Mucosa of stomach (tissue), 1 donor: ENCODE data around the gene FRAS1.
"Not testable (repeated sequence)": the region's sequence is repeated elsewhere in the genome, so short reads cannot be mapped to it uniquely, and the experiment has no call there.

Experiments used
- H3K27me3 ChIP-seq: one replicate; pipeline ENCODE4 v1.7.0; 2013; ENCODE audit warnings: mild to moderate bottlenecking, low read length; ENCODE audit not compliant: control insufficient read depth, insufficient read depth
- H3K36me3 ChIP-seq: one replicate; pipeline ENCODE4 v1.7.0; 2013; ENCODE audit warnings: low read length; ENCODE audit not compliant: control insufficient read depth, insufficient read depth
- H3K4me1 ChIP-seq: one replicate; pipeline ENCODE4 v1.7.0; 2013; ENCODE audit warnings: mild to moderate bottlenecking, low read length; ENCODE audit not compliant: control insufficient read depth, insufficient read depth
- H3K4me3 ChIP-seq: one replicate; pipeline ENCODE4 v1.7.0; 2013; ENCODE audit warnings: low read length
- H3K9ac ChIP-seq: one replicate; pipeline ENCODE4 v1.7.0; 2013; ENCODE audit warnings: mild to moderate bottlenecking, low read length, moderate library complexity
- H3K9me3 ChIP-seq: one replicate; pipeline ENCODE4 v1.7.0; 2013; ENCODE audit warnings: mild to moderate bottlenecking, low read length, moderate library complexity; ENCODE audit not compliant: control insufficient read depth
- donor health status: Pancreatic carcinoma.

FRAS1 gene

DNA sequence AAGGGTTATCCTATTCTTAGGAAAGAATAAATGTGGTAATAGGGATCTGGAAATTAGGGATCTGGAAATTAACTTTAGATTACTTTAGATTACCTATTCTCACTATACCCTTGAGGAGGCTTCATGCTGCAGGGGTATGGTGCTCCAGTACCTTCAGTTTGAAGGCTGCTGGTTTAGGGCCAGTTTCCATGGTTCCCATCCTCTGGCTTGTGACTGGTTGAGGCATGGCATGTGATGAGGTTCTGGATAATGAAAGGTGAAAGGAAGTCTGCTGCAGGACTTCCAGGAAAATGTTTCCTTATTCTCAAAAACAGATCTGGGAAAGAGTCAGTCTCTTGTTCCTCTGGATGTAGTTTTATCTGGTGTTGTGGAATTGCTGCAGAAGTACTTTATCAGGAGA, 25.9 kb downstream of the FRAS1 start:
- Histone ChIP-seq H3K4me1 (no peaks in the 10 kb centered on the region), H3K4me3 (no peak overlapping the region), H3K9me3 (no peaks in the 10 kb centered on the region), H3K27me3 (no peaks in the 10 kb centered on the region), H3K36me3 (no peaks in the 10 kb centered on the region), H3K9ac (no peak overlapping the region)

DNA sequence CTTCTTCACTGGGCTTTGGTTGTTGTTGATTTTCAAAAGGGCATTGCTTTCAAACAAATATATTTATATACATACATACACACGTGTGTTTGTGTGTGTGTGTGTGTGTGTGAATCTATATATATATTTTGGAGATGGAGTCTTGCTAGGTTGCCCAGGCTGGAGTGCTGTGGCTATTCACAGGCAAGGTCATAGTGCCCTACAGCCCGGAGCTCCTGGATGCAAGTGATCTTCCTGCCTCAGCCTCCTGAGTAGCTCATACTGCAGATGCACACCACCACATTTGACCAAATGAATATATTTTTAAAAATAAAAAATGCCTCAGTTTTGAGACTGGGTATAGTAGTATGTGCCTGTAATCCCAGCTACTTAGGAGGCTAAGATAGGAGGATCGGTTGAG, 34.4 kb downstream of the FRAS1 start:
- Histone ChIP-seq H3K9ac (no peak overlapping the region), H3K9me3 (no peaks in the 10 kb centered on the region), H3K4me1 (no peaks in the 10 kb centered on the region), H3K4me3 (no peak overlapping the region), H3K36me3 (no peaks in the 10 kb centered on the region), H3K27me3 (no peaks in the 10 kb centered on the region)

DNA sequence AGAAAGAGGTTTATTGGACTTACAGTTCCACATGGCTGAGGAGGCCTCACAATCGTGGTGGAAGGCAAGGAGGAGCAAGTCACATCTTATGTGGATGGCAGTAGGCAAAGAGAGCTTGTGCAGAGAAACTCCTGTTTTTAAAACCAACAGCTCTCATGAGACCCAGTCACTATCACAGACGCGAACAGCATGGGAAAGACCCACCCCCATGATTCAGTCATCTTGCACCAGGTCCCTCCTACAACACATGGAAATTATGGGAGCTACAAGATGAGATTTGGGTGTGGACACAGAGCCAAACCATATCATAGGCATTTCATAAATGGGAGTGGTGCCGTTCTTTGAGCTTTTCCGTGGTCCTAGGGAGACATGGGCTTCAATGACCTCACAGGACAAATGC, 35.2 kb downstream of the FRAS1 start:
- not testable (repeated sequence) for H3K9ac ChIP-seq

DNA sequence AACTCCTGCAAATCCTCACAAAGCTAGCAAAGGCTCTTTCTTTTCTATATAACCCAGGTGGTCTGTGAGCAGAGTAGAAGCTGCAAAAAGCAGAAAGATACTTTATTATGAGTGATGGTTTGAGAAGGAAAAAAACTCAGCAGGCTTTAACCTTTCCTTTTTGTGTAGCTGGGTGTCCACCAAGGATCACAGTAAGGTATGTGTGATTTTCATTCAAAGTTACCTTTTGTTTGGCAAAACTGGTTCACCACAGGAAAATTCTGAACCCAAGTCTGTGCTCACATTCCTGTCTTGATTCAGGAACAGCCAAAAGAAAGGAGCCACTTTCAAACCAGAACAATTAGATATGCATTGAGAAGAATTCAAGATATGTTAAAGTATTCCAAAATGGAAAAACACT, 35.7 kb downstream of the FRAS1 start:
- H3K9me3 ChIP-seq, result no peaks in the 10 kb centered on the region
- no peaks in the 10 kb centered on the region for H3K36me3 ChIP-seq
- no peaks in the 10 kb centered on the region for H3K27me3 ChIP-seq
- H3K4me3 ChIP-seq, result no peak overlapping the region
- no peak overlapping the region for H3K9ac ChIP-seq
- no peaks in the 10 kb centered on the region for H3K4me1 ChIP-seq

More for the DNA sequence above, 35.2 kb downstream of the FRAS1 start:
- not testable (repeated sequence) for H3K9me3 ChIP-seq, H3K36me3 ChIP-seq, H3K4me1 ChIP-seq, H3K27me3 ChIP-seq, H3K4me3 ChIP-seq

DNA sequence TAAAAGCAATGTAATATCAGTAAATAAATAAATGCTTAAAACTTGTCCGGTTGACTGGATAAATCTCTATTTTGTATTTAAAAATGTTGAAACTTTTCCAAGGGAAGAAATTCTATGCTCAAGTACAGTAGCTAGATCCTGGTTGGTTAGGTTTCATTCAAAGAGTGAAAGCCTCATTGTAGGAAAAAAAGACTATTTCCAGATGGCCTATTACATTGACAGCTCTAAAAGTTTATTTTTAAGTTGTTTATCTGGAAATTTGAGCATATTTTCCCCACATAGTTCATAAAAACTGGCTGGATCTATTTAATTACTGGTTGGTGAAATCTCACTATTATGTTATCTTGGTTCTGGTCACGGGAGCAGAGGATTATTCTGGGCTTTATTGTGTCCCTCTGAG, 38.0 kb downstream of the FRAS1 start:
- no peaks in the 10 kb centered on the region for H3K9me3 ChIP-seq
- no peaks in the 10 kb centered on the region for H3K27me3 ChIP-seq
- H3K4me1 ChIP-seq, result no peaks in the 10 kb centered on the region
- H3K9ac ChIP-seq, result no peak overlapping the region
- H3K4me3 ChIP-seq, result no peak overlapping the region
- no peaks in the 10 kb centered on the region for H3K36me3 ChIP-seq

DNA sequence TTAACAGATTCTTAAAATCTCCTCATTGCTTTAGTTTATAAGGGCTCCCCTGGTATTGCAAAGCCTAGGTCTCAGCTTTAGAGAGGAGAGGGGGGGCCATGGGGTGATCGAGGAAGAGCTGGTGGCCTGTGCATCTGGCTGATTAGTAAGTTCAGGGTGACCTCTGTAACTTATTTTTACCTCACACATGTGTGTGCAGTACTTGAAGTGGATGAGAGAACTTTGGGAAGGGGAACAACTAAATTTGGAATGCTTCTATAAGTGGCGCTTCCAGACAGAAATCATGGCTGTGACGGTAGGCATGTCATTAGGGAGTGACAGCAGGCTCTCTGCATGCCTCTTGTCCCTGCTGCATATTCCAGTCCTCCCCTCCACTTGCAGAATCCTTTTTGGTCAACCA, 41.9 kb downstream of the FRAS1 start:
- no peaks in the 10 kb centered on the region for H3K27me3 ChIP-seq
- no peak overlapping the region for H3K4me3 ChIP-seq

DNA sequence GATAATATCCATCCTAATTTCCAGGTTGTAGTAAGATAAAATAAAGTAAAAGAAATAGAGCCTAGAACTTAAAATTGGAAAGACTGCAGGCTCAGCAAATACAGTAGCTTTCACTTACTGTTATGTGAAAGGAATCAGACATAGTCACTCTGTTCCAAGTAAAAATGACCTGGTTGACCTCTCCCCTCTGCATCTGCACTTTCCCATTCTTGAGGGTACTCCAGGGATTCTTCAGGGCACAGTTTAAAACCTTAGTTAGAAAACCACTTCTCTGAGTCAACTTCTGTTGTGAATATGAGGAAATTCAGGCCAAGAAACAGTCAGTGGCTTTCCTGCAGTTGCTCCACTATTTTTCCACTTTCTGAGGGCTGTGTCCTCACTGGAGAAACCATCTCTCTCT, 42.9 kb downstream of the FRAS1 start:
- H3K36me3 ChIP-seq, result no peaks in the 10 kb centered on the region
- no peaks in the 10 kb centered on the region for H3K27me3 ChIP-seq
- no peak overlapping the region for H3K9ac ChIP-seq
- peaks cover 5% of the 10 kb centered on the region for H3K4me1 ChIP-seq
- no peak overlapping the region for H3K4me3 ChIP-seq
- H3K9me3 ChIP-seq, result no peaks in the 10 kb centered on the region

More for the DNA sequence above, 41.9 kb downstream of the FRAS1 start:
- H3K36me3 ChIP-seq, result no peaks in the 10 kb centered on the region
- no peaks in the 10 kb centered on the region for H3K9me3 ChIP-seq
- no peak overlapping the region for H3K9ac ChIP-seq
- H3K4me1 ChIP-seq, result peaks cover 3% of the 10 kb centered on the region

DNA sequence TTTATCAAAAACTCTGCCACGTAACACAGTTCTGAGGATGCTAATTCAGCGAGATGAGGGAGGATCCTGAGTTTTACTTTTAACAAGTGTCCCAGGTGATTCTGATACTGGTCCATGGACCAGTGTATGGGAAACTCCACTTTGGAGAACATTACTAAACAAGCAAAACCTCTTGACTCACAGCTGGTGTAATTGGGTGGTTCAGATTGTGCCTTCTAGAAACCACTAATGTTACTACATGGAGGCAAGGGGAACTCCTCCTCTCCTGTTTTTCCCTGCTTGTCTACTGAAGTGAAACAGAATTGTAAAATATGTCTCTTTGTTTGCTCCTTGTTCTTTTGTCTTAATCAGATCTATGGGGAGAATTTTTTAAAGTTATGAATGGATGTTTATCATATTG, 62.6 kb downstream of the FRAS1 start:
- Histone ChIP-seq H3K36me3 (no peaks in the 10 kb centered on the region), H3K27me3 (no peaks in the 10 kb centered on the region), H3K4me1 (no peaks in the 10 kb centered on the region), H3K9me3 (no peaks in the 10 kb centered on the region), H3K9ac (no peak overlapping the region), H3K4me3 (no peak overlapping the region)

DNA sequence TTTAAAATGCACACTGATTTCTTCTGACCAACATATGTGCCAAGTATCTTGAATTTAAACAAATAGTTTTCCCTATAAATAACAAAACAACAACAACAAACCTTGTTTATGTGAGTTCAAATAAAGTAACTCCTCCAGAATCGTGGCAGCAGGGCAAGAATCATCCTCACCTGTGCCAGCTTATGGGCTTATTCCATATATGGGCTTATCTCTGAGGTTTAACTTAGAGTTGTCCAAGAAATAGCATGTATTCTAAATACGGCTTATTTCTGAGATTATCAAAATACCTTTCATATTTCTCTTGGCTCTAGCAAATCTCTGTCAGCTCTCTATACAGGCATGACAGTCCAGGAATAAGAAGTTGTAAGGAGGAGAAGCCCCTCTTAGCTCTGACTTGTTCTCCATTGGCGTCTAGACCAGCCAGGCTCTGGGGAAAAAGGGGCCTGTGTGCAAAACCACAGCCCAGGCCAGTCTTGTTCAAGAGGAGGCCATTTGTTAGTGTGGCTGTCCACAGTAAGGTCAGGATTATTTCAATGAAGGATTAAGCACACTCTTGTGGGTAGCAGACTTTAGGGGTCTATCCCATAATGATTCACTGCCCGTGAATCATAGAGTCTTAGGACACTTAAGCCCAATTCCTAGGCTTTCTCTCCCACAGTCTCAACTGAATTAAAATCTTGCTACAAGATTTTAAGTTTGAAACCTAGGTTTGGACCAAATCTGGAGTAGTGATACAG, 63.2 kb downstream of the FRAS1 start:
- Histone ChIP-seq H3K4me1 (no peaks in the 10 kb centered on the region), H3K9ac (no peak overlapping the region), H3K9me3 (no peaks in the 10 kb centered on the region), H3K4me3 (no peak overlapping the region), H3K36me3 (no peaks in the 10 kb centered on the region), H3K27me3 (no peaks in the 10 kb centered on the region)

DNA sequence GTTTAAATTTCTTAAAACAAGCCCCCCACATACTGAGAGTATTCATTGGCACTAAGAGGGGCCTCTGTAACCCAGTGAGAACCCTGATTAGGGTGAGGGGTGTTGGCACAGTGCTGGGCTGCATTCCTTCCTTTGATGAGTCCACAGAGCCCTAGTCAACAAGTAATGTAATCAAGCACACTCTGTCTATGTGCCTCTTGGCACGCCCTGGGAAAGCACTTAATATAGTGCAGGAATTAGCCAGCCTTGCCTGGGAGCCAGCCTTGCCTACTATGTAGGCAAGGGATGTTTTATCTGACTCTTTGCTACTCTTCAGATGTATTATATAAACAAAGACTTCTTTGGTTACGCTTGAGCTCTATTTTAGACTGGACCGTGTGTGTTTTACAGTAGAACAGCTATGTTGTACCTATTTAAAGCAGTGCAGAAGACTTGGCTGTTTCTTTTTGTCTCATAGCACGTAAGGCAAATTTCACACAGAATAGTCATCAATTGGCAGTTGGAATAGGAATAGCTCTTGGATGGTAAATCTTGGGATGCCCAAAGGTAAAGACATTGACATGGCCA, 64.3 kb downstream of the FRAS1 start:
- Histone ChIP-seq H3K27me3 (no peaks in the 10 kb centered on the region), H3K9me3 (no peaks in the 10 kb centered on the region)

DNA sequence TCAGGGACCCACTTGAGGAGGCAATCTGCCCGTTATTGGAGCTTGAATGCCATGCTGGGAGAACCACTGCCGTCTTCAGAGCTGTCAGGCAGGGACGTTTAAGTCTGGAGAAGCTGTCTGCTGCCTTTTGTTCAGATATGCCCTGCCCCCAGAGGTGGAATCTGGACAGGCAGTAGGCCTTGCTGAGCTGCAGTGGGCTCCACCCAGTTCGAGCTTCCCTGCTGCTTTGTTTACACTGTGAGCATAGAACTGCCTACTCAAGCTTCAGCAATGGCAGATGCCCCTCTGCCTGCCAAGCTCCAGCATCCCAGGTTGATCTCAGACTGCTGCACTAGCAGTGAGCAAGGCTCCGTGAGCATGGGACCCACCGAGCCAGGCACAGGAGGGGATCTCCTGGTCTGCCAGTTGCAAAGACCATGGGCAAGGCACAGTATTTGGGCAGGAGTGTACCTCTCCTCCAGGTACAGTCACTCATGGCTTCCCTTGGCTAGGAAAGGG, 68.8 kb downstream of the FRAS1 start:
- H3K36me3 ChIP-seq, H3K9me3 ChIP-seq, H3K4me3 ChIP-seq, H3K27me3 ChIP-seq, H3K4me1 ChIP-seq, H3K9ac ChIP-seq: not testable (repeated sequence)

More for the DNA sequence above, 64.3 kb downstream of the FRAS1 start:
- Histone ChIP-seq H3K9ac (no peak overlapping the region), H3K36me3 (no peaks in the 10 kb centered on the region), H3K4me1 (no peaks in the 10 kb centered on the region), H3K4me3 (no peak overlapping the region)

DNA sequence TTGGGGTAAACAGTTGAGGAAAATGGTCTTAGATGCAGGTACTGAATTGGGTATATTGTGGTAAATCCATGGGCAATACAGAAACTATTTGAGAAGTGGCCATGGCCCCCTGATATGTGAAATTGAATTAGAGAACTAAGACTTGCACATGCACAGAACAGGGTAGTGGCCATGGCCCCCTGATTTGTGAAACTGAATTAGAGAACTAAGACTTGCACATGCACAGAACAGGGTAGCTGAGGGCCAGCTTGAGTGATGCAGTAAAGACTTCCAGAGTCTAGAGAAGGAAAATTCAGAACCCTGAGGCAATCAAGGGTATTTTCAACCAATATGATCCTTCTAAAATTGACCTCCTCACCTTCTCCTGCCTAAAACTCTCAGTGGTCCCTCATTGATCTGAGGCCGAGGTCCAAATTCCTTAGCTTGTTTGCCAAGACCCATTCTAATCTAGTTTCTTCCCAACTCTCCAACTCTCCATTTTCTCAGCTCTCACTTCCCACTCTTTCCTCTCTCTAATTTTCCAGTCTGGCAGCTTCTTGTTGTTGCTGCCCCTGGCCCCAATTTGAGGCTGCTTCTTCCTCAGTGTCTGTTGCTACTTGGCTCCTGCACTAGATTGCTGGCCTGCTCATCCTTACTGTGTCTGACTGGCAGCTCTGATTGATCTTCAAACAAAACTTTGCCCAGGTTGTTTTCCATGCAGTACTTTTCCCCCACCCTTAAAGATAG, 72.4 kb downstream of the FRAS1 start:
- no peak overlapping the region for H3K9ac ChIP-seq
- H3K4me3 ChIP-seq, result no peak overlapping the region
- no peaks in the 10 kb centered on the region for H3K27me3 ChIP-seq
- H3K36me3 ChIP-seq, result no peaks in the 10 kb centered on the region
- H3K9me3 ChIP-seq, result no peaks in the 10 kb centered on the region
- no peaks in the 10 kb centered on the region for H3K4me1 ChIP-seq
